ENCODE results near the gene DMAP1. TPM values are rescaled to one million over a fixed set of nuclear protein-coding genes. Genes with fewer than 3 reads are reported as not detected.

The DMAP1 gene
- total and polyA plus RNA-seq, 2 of the 8 experiments (the other 6 are each of a cell fraction or from before 2014, with no cell fraction given), result 36.4 to 42.4 TPM

DNA sequence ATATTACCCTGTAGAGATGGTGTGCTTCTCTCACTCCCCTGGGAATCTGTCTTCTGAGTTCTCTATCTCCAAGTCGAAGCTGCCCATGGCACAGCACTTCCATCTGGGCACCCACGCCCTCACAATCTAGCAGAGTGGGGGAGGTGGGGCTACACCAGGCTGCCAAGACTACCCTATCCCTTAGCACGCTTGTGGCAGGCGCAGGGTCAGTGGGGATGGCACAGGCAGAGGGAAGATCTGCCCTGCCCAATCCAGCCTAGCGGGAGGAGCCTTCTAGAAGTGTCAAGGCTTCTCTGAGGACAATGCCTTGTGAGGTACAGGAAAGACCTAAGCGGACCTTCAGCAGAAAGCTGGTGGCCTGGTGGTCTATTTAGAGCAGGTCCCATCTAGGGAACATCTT, 49.1 kb downstream of the DMAP1 start:
- Histone ChIP-seq H2BK20ac (ENCODE audit: low read length) (no peak overlapping the region), H3K23me2 (ENCODE audit: low read depth, low read length) (no peaks in the 10 kb centered on the region), H3K9ac (replicated peaks in 1 of 4; ENCODE audit: extremely low read depth in 1 of 4, low read depth in 3 of 4, low read length in 3 of 4) (no peak overlapping the region), H4K91ac (replicated peaks; ENCODE audit: insufficient read length, low read length) (no peak overlapping the region), H3K23ac (ENCODE audit: insufficient read length) (no peak overlapping the region), H3K56ac (replicated peaks; ENCODE audit: insufficient read length, low read depth, low read length) (no peak overlapping the region), H2AK5ac (ENCODE audit: low read depth, low read length) (no peak overlapping the region), H3K4me2 (ENCODE audit: insufficient read depth in 1 of 2, low read depth in 2 of 2, low read length in 2 of 2) (no peak overlapping the region), H3K4me3 (ENCODE audit: extremely low read depth in 1 of 4, insufficient read depth in 2 of 4, low read depth in 3 of 4, low read length in 4 of 4) (no peak overlapping the region), H3K14ac (ENCODE audit: insufficient read length) (no peak overlapping the region), H2AFZ (ENCODE audit: low read length) (no peak overlapping the region), H3K79me1 (ENCODE audit: low read depth, low read length) (peaks cover 3% of the 10 kb centered on the region), H3K9me3 (ENCODE audit: insufficient read depth in 2 of 2, low read depth in 1 of 2, low read length in 1 of 2) (no peaks in the 10 kb centered on the region), H2BK15ac (ENCODE audit: low read length) (no peak overlapping the region), H2BK5ac (ENCODE audit: low read depth, low read length) (no peak overlapping the region), H3K36me3 (ENCODE audit: control insufficient read depth in 2 of 4, insufficient read depth in 4 of 4, low read length in 3 of 4) (no peaks in the 10 kb centered on the region), H3K27me3 (replicated peaks in 1 of 4; ENCODE audit: control insufficient read depth in 3 of 4, extremely low read depth in 1 of 4, insufficient read depth in 3 of 4, low read length in 3 of 4) (no peaks in the 10 kb centered on the region), H3K27ac (ENCODE audit: low read depth, low read length) (no peak overlapping the region), H4K5ac (ENCODE audit: insufficient read length, low read depth, low read length) (no peak overlapping the region), H2BK12ac (ENCODE audit: low read depth, low read length) (no peak overlapping the region), H4K8ac (ENCODE audit: extremely low read depth, insufficient read depth, low read length) (no peak overlapping the region), H3K4me1 (replicated peaks in 1 of 4; ENCODE audit: control insufficient read depth in 3 of 4, insufficient read depth in 4 of 4, low read length in 3 of 4) (peaks cover 1 to 13% (median 10%) of the 10 kb centered on the region in 4 experiments; a peak in 6 of 7 replicates), H2BK120ac (replicated peaks; ENCODE audit: low read depth, low read length) (no peak overlapping the region), H3K18ac (ENCODE audit: extremely low read depth, low read length) (peak overlapping the region; percentile 10; the same call in 1 of the 2 replicates), H3K79me2 (ENCODE audit: control insufficient read depth in 1 of 2, insufficient read depth in 2 of 2, low read length in 2 of 2) (no peaks in the 10 kb centered on the region), H3K4ac (replicated peaks; ENCODE audit: insufficient read length, low read depth, low read length) (no peak overlapping the region), H4K20me1 (replicated peaks in 1 of 2; ENCODE audit: control insufficient read depth in 1 of 2, insufficient read depth in 2 of 2, low read length in 2 of 2) (peaks cover 2 to 6% of the 10 kb centered on the region in 2 experiments)
- CTCF ChIA-PET (ENCODE audit: partially characterized antibody), result interaction anchor here (0.6 to 7.9 kb wide), 9 partner anchors 9 to 418 kb away, joined by 3 to 33 read pairs (median 5); no protein-coding TSS in a partner anchor
- 84% methylated on average over 6 of the region's 6 CpGs; no CpG with 5 or more reads in 1 of the 2 experiments for WGBS, 2 experiments (ENCODE audit: extremely low coverage in 1 of 2, insufficient coverage in 1 of 2, insufficient read length in 1 of 2, insufficient replicate concordance in 2 of 2, low coverage in 1 of 2, low lambda C conversion rate in 2 of 2, missing lambda C conversion rate in 1 of 2)
- FAIRE-seq (no peak), DNase-seq (ENCODE audit: low read depth in 1 of 2, low spot score in 2 of 2) (no peak)
- TF ChIP-seq SIRT6 (IDR thresholded peaks at IDR 0.05; ENCODE audit: low read length), result no peak
- no peak for TF ChIP-seq NANOG (IDR thresholded peaks at IDR 0.05; ENCODE audit: insufficient read depth, low read depth, low read length, poor library complexity, severe bottlenecking)
- no peak for TF ChIP-seq ATF2 (IDR thresholded peaks at IDR 0.05; ENCODE audit: low read length)
- TF ChIP-seq E2F6 (IDR thresholded peaks at IDR 0.05), result no peak
- TF ChIP-seq SP2 (IDR thresholded peaks at IDR 0.05; ENCODE audit: low read length), result no peak
- TF ChIP-seq SAP30 (IDR thresholded peaks at IDR 0.05; ENCODE audit: insufficient read depth, insufficient replicate concordance, low read length), result no peak
- TF ChIP-seq POLR2A (IDR thresholded peaks at IDR 0.05; ENCODE audit: control extremely low read depth in 1 of 2, low read depth in 2 of 2, low read length in 2 of 2), result no peak
- POLR2A ChIA-PET (ENCODE audit: partially characterized antibody), result interaction anchor here (0.9 to 1.8 kb wide), 4 partner anchors 10 to 513 kb away, joined by 3 to 4 read pairs (median 4); partner anchors contain the start of gene RPS8

All from H1 (cell line).